HAP-1 (cell line): Measurements from ENCODE around the gene GPD1L.

Experiments used
- DNase-seq, 2 experiments: peaks; one replicate each; pipeline ENCODE4 v3.0.0-alpha.2; 2016 to 2020; ENCODE audit warnings: low spot score in 2 of 2
- H3K27me3 ChIP-seq: fragments of 250-450 bp; sonication (Bioruptor Pico); 2 replicates; pipeline ENCODE4 v1.5.1; 2020; ENCODE audit warnings: low read depth, mild to moderate bottlenecking, moderate library complexity
- H3K36me3 ChIP-seq: fragments of 250-450 bp; sonication (Bioruptor Pico); replicated peaks from 2 replicates; pipeline ENCODE4 v1.5.1; 2020; ENCODE audit warnings: mild to moderate bottlenecking
- H3K4me1 ChIP-seq: fragments of 250-450 bp; sonication (Bioruptor Pico); 2 replicates; pipeline ENCODE4 v1.5.1; 2020; ENCODE audit warnings: mild to moderate bottlenecking
- H3K4me3 ChIP-seq: fragments of 250-450 bp; sonication (Bioruptor Pico); 2 replicates; pipeline ENCODE4 v1.5.1; 2020; ENCODE audit warnings: mild to moderate bottlenecking, moderate library complexity
- H3K9me3 ChIP-seq: fragments of 250-450 bp; sonication (Bioruptor Pico); 2 replicates; pipeline ENCODE4 v1.5.1; 2020; ENCODE audit warnings: mild to moderate bottlenecking, moderate library complexity
- in situ Hi-C: fragments of 300-500 bp; cut with MboI; formaldehyde crosslinking; loops from 3 replicates; pipeline ENCODE4 v1.14.3; 2020; ENCODE audit warnings: low sequenced_read_pairs, inconsistent platforms, mixed read lengths

The GPD1L gene

GRCh38 chr3:32154205-32154579 lies 47.8 kb downstream of the GPD1L start:
- H3K4me1 ChIP-seq = no peaks in the 10 kb centered on the region
- no peaks in the 10 kb centered on the region; the same call in 1 of the 2 replicates for H3K36me3 ChIP-seq
- DNase-seq = no peak
- no peaks in the 10 kb centered on the region for H3K27me3 ChIP-seq
- H3K4me3 ChIP-seq = no peak overlapping the region
- no peaks in the 10 kb centered on the region for H3K9me3 ChIP-seq
- in situ Hi-C loops = no loop called here

- H3K4me1 ChIP-seq = no peaks in the 10 kb centered on the region
- H3K9me3 ChIP-seq = no peaks in the 10 kb centered on the region
- no peak for DNase-seq
- in situ Hi-C loops = no loop called here
- H3K27me3 ChIP-seq = no peaks in the 10 kb centered on the region
- H3K36me3 ChIP-seq = no peaks in the 10 kb centered on the region; the same call in 1 of the 2 replicates
- H3K4me3 ChIP-seq = no peak overlapping the region
Observed at GRCh38 chr3:32155117-32155516, 48.7 kb downstream of the GPD1L start.

DNA sequence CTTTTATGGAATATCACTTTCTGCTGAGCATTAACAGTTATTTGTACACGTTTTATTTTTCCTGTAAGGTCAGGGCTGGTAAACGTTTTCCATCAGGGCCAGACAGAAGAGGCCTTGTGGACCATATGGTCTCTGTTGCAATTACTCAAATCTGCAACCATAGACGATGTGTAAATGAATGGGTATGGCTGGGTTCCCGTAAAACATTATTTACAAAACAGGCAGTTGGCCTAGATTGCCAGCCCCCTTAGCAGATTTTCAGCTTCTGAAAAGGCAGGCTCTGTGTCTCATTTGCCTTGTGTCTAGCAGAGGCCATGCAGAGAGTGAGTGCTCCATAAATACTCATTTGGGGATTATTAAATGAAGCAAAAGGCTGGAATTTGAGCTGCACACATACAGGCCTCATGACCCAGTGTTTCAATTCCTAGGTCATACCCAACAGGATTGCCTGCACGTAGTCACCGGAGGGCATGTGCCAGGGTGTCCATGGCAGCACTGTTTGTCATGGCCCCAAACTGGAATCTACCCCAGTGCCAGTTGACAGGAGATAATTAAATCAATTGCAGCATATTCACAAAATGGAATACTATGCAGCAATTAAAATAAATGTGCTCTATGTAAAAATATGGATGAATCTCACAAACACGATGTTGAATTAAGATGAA lies 51.3 kb downstream of the GPD1L start:
- H3K36me3 ChIP-seq = no peaks in the 10 kb centered on the region
- no peak for DNase-seq
- in situ Hi-C loops = no loop called here
- H3K9me3 ChIP-seq = no peaks in the 10 kb centered on the region
- H3K4me1 ChIP-seq = no peaks in the 10 kb centered on the region
- H3K27me3 ChIP-seq = no peaks in the 10 kb centered on the region
- no peak overlapping the region for H3K4me3 ChIP-seq

DNA sequence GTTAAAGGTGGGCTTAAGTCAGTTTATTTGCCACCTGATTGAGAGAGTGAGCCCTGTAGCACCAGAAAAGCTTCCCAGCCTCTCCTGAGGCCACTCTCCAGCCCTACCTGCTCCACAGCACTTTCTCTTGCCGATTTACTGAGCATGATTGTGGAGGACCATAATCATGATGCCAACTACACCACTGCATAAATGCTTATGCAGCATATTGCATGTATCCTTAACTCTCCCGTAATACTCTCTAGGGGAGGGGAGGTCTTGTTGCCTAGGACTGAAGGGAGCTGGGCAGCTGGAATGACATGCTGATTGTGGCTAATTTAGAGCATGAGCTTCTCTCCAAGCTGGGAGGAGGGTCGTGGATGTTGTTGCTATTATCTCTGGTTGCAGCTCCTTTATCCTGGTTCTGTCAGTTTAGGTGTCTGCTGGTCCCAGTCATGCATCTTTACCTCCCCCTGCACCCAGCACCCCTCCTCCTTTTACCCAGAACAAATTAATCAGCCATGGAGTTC lies 54.3 kb downstream of the GPD1L start:
- Histone ChIP-seq H3K4me3 (no peak overlapping the region), H3K27me3 (no peaks in the 10 kb centered on the region), H3K9me3 (no peaks in the 10 kb centered on the region), H3K4me1 (no peaks in the 10 kb centered on the region), H3K36me3 (peaks cover 7% of the 10 kb centered on the region; the same call in 1 of the 2 replicates)
- no peak for DNase-seq
- in situ Hi-C loops = no loop called here

GRCh38 chr3:32165442-32165841 lies 59.0 kb downstream of the GPD1L start:
- H3K36me3 ChIP-seq = peaks cover 7% of the 10 kb centered on the region; the same call in 1 of the 2 replicates
- in situ Hi-C loops = no loop called here

GRCh38 chr3:32166654-32167053 lies 60.2 kb downstream of the GPD1L start:
- DNase-seq = no peak
- Histone ChIP-seq H3K36me3 (peaks cover 7% of the 10 kb centered on the region; the same call in 1 of the 2 replicates), H3K27me3 (no peaks in the 10 kb centered on the region), H3K4me1 (no peaks in the 10 kb centered on the region), H3K4me3 (no peak overlapping the region), H3K9me3 (no peaks in the 10 kb centered on the region)
- in situ Hi-C loops = no loop called here

More at GRCh38 chr3:32165442-32165841, 59.0 kb downstream of the GPD1L start:
- no peaks in the 10 kb centered on the region for H3K9me3 ChIP-seq
- no peaks in the 10 kb centered on the region for H3K4me1 ChIP-seq
- no peak overlapping the region for H3K4me3 ChIP-seq
- H3K27me3 ChIP-seq = no peaks in the 10 kb centered on the region
- DNase-seq = no peak

DNA sequence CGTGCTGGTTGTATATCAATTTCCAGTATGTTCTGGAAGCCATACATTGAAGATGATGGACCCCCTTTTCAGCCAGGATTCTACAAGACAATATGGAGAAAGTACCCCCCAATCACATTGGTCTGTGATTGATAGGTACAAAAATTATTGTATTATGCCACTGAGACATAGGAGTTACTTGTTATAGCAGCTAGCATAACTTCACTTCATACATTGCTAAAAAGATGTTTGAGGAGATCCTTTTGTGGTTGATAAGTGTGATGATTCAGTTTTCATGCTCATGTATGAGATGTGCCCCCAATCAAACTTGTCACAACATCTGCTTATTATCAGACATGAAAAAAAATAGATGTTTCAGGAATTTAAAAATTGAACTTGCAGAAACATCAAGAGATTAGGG lies 66.0 kb downstream of the GPD1L start:
- no peaks in the 10 kb centered on the region for H3K9me3 ChIP-seq
- in situ Hi-C loops = loop anchor here (10.0 kb wide), 2 partner anchors 162 to 492 kb away; no protein-coding TSS in a partner anchor
- no peak for DNase-seq

DNA sequence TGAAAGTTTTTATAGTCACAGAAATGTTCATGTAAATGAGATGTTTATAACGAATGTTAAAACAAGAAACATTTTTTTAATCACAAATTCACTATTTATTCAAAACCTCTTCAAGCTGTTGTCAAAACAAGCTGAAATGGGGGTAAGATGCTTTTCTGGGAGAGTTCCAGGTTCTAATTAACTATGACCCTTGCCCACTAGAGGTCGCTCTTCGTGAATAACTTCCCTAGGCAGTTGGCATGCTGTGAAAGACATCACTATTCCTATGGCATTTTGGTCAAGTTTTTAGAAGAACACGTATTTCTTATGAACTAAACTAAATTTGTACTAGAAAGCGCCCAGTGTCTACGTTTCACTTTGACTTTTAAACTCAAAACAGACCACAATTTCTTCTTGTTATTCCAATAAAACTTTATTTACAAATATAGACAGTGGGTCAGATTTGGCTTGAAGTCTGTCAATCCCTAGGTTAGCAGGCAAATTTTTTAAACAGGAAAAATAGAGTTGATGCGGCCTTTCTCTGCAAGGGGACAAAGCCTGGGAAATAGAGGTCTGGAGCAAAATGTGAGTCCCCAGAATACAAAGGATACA lies 69.3 kb downstream of the GPD1L start:
- Histone ChIP-seq H3K4me3 (no peak overlapping the region), H3K36me3 (no peaks in the 10 kb centered on the region), H3K4me1 (no peaks in the 10 kb centered on the region), H3K9me3 (no peaks in the 10 kb centered on the region), H3K27me3 (no peaks in the 10 kb centered on the region)
- peak; percentile 59 to 82 for DNase-seq
- in situ Hi-C loops = loop anchor here (5.0 to 10.0 kb wide), 3 partner anchors 62 to 489 kb away; partner anchors contain the start of gene CMTM8

More for the DNA sequence above, 66.0 kb downstream of the GPD1L start:
- H3K4me1 ChIP-seq = no peaks in the 10 kb centered on the region
- H3K36me3 ChIP-seq = no peaks in the 10 kb centered on the region
- H3K27me3 ChIP-seq = no peaks in the 10 kb centered on the region
- no peak overlapping the region for H3K4me3 ChIP-seq

GRCh38 chr3:32176989-32177701 lies 70.7 kb downstream of the GPD1L start:
- H3K27me3 ChIP-seq = no peaks in the 10 kb centered on the region
- peak; percentile 59 to 85 for DNase-seq
- no peaks in the 10 kb centered on the region for H3K4me1 ChIP-seq
- H3K9me3 ChIP-seq = no peaks in the 10 kb centered on the region
- no peaks in the 10 kb centered on the region for H3K36me3 ChIP-seq
- in situ Hi-C loops = loop anchor here (5.0 to 10.0 kb wide), 3 partner anchors 60 to 488 kb away; partner anchors contain the start of gene CMTM8
- no peak overlapping the region for H3K4me3 ChIP-seq

DNA sequence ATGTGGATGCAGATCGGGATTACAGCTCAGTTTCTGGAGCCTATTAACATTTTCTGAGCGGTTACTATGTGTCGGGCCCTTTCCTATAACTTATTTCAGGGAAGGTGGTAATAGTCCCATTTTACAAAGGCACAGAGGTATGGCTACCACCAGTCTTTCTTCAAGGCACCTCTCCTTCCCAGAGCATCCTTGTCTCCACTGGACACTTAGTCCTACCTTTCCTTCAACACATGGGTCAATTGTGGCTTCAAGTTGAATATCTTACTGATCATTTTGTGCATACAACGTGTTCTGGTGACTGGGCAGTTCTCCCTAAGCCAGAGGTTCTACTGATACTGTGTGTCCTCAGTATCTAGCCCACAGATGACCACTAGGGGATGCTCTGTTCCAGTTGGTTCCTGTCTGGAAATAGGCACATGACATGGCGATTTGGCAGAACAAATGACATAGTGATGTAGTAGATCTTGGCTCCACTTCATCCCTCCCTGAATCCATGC lies 71.3 kb downstream of the GPD1L start:
- in situ Hi-C loops = loop anchor here (5.0 to 10.0 kb wide), 3 partner anchors 60 to 487 kb away; partner anchors contain the start of gene CMTM8
- H3K27me3 ChIP-seq = no peaks in the 10 kb centered on the region
- H3K9me3 ChIP-seq = no peaks in the 10 kb centered on the region
- H3K36me3 ChIP-seq = no peaks in the 10 kb centered on the region
- peak; percentile 77 to 89 for DNase-seq
- no peaks in the 10 kb centered on the region for H3K4me1 ChIP-seq
- H3K4me3 ChIP-seq = no peak overlapping the region

DNA sequence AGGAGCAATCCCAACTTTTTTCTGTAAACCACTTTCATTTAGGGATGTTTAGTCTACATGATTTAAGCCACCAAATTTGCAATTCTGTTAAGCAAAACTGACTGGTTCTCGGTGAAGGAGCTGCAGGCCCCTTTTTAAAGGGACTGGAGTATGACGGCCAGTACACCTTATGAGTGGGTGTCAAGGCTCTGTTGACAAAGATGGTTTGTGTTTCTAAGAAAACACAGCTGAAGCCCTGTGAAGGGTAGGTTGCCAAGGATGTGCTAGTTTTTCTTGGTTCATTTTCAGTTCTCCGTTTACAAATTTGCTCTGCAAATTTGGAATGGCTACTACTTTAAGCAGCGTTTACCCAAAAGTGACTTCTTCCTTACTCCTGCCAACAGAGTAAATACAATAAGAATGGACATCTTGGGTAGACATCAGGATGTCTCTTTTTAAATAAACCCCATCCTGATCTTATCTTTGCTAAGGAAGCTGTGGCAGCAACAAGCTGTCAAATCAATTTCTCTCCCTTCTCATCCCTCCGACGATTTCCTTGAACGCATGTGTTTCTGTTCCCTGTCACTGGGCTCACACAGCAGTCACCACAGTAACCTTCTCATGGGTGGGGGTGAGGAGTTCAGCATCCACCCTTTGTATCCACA lies 73.8 kb downstream of the GPD1L start:
- no peak for DNase-seq
- Histone ChIP-seq H3K36me3 (no peaks in the 10 kb centered on the region), H3K4me1 (peaks cover 8% of the 10 kb centered on the region), H3K4me3 (no peak overlapping the region), H3K27me3 (no peaks in the 10 kb centered on the region), H3K9me3 (no peaks in the 10 kb centered on the region)
- in situ Hi-C loops = loop anchor here (5.0 kb wide), 1 partner anchor 287 kb away; no protein-coding TSS in a partner anchor

DNA sequence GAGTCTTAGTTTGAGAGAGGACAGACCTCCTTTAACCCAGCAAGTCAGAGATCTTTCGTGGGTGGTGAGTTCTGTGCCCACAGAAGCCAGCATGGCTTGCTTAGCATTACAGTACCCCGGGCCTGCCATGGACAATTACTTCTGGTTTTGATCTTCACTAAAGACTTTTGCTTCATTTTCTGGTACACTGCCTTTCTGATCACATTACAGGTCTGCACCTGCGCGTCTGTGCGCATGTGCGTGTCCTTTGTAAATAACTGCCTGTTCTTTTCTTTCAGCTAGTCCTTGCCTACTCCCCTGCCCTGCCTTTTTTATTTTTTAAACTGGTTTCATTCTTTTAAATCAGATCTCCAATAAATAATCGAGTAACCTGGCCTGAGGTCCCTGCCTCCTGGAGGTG lies 74.9 kb downstream of the GPD1L start:
- H3K4me1 ChIP-seq = peaks cover 8% of the 10 kb centered on the region
- H3K27me3 ChIP-seq = no peaks in the 10 kb centered on the region
- DNase-seq = no peak
- no peak overlapping the region for H3K4me3 ChIP-seq
- H3K36me3 ChIP-seq = no peaks in the 10 kb centered on the region
- in situ Hi-C loops = loop anchor here (5.0 kb wide), 1 partner anchor 286 kb away; no protein-coding TSS in a partner anchor
- no peaks in the 10 kb centered on the region for H3K9me3 ChIP-seq

DNA sequence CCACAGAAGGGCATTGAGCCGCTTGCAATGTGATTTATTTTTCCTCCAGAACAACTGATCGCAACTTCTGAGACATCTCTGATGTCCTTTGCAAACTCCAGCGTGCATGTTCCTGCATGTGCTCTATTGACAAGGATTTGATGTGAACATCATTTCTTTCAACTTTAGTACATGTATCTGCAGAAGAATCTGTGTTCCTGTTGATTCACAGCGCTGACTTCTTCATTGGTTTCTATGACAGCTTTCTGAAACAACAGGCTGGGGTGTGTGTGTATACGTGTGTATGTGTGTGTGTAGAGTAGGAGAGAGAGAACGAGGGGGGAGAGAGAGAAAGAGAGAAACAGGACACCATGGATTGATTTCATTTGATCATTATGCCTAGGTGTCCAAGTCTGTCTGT lies 75.4 kb downstream of the GPD1L start:
- no peak overlapping the region for H3K4me3 ChIP-seq
- in situ Hi-C loops = loop anchor here (5.0 kb wide), 1 partner anchor 286 kb away; no protein-coding TSS in a partner anchor
- peaks cover 8% of the 10 kb centered on the region for H3K4me1 ChIP-seq
- H3K36me3 ChIP-seq = no peaks in the 10 kb centered on the region
- no peaks in the 10 kb centered on the region for H3K27me3 ChIP-seq
- no peaks in the 10 kb centered on the region for H3K9me3 ChIP-seq
- DNase-seq = no peak
